ENCODE data around the gene SAFB.

SAFB gene

GRCh38 chr19:5622465-5623396 lies at the start of gene SAFB, which contains the start of gene SAFB2:
SAFB (plus strand) TSS chr19:5623083; CDS start chr19:5623206, 123 bp downstream.
SAFB2 (minus strand) TSS chr19:5622776; CDS start chr19:5622715, 61 bp downstream.
- DNase-seq = peak; percentile 99

DNA sequence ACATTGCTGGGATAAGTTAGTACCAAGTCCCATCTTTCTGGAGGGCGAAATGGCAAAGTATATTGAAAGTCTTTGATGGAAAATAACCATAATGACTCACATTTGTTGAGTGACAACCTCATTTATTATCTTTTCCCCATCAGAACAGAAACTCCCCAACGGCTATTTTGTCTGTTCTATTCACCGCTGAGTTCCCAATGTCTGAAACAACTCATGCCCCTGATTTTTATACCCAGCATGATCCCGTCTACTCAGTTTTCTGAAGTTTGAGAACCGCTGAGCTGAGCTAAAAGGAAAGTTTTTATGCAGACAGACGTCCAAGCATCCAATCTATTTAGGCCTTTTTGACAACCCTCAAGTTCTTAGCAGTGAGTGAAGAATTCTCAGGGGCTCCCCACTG lies 47.3 kb upstream of the SAFB start:
- no peak for DNase-seq

DNA sequence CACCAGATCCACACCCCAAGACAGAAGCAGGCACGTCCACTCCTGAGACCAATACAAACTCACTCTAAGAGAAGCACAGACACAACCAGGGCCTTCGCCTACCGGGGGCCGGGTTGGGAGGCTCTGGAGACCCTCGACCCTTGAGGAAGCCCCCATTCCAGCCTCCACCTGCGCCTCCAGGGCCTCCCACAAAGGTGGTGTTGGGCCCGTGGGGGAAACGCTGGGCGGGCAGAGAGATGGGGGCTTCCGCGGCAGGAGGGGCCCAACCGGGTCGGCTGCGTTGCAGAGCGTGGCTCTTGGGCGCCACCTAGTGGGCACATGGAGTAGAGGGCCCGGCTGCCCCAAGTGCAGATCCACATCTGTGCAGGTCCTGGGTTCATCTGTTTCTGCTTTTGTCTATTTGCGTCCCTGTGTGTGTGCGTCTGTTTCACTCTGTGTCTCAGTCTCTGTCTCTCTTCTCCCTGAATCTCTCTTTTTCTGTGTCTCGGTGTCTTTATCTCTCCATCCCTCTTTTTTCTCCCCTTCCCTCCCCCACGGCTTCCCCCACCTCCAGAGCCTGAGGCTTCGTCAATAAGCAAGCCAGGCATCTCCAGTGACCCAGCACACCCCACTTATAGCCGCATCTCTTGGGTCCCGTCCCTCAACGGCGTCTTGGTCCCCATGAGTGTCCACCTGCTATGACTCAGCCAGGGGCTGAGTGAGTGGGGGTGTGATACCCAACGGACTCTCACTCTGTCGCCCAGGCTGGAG lies 44.6 kb upstream of the SAFB start:
- peak; percentile 70 for DNase-seq

DNA sequence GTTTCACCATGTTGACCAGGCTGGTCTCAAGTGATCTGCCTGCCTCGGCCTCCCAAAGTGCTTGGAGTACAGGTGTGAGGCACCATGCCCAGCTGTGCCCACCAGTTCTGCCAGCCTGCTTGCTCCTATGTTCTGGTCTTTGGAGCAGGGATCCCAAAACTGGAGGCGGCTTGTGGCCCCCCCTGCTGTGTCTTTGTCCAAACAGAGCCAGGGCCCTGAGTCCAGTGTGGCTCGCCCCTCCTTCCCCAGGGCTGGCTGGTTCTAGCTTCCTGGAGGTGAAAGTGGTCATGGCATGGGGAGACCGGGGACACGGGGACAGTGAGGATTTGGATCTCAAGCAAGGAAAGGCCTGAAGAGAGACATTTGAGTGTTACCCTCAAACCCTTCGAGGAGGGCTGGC lies 43.6 kb upstream of the SAFB start:
- no peak for DNase-seq

- DNase-seq = no peak
Measured at GRCh38 chr19:5579697-5580096, 43.2 kb upstream of the SAFB start.

- no peak for DNase-seq
Measured at GRCh38 chr19:5580161-5580571, 42.7 kb upstream of the SAFB start.

GRCh38 chr19:5585461-5586299 lies 37.2 kb upstream of the SAFB start:
- DNase-seq = peak; percentile 34

DNA sequence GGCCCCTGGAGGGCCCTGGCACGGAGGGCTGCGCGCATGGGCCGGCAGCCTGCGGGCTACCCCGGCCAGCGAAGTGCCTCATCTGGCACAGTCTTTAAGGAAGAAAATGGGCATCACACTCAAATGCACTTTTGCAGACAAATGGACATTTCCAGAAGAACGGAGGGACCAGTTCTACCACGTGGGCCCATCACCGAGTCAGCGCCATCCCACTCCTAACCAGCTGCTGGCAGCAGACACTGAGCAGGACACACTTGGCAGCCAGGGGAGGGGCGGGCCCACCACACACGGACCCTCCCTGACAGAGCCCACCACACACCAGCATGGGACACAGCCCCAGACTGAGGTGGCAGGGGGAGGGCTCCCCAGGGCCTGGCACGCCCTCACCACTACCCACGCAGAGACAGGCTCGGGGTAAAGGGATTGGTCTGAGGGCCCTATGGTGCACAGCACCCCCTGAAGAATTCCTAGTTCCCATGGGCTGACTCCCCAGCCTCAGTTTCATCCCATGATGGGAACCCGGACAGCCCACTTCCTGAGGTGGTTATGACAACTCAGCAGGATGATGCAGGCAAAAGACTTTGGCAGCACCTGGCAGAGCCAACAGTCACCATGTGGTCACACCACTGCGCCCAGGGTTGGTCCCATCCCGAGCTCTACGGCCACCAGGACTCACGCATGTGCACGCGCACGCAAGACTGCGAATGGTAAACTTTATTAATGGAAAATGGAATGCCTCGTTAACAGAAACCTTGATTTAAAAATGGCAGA lies 36.4 kb upstream of the SAFB start:
- no peak for DNase-seq

DNA sequence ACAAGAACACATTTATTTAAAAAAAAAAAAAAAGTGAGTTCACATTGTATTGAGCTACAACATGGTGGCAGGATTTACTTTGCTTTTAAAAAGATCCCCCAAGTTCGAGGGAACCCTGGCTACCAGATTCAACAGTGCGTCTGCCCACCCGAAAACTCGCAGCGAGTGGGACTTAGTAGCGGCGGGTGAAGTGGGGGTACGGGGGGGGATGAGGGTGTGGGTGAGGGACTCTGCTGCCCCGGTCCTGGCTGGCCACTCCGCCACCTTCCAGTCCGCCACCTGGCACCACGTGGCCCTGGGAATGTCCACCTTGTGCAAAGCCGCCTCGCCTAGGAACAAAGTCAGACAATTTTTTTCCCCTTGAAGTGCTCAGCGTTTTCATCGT lies 35.8 kb upstream of the SAFB start:
- DNase-seq = no peak

GRCh38 chr19:5587661-5588060 lies 35.2 kb upstream of the SAFB start:
- no peak for DNase-seq

DNA sequence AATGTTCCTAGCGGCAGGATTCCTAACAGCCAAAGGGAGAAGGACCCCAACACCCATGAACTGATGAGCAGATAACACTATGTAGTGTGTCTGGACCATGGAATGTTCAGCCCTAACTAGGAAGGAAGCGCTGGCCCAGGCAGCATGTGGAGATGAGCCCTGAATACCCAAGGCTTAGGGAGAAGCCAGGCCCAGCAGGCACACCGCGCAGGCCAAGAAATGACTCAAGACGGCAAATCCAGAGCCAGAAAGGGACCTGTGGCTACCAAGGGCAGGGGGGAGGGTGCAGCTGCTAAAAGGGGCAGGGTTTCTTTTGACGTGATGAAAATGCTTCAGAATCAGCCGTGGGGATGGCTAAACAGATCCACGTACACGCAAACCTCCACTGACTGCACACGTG lies 34.4 kb upstream of the SAFB start:
- DNase-seq = no peak

GRCh38 chr19:5588906-5589676 lies 33.8 kb upstream of the SAFB start:
- no peak for DNase-seq

GRCh38 chr19:5590151-5590864 lies 32.6 kb upstream of the SAFB start:
- no peak for DNase-seq

- DNase-seq = no peak
Measured at GRCh38 chr19:5590865-5591154, 32.1 kb upstream of the SAFB start.

- DNase-seq = no peak
Measured at GRCh38 chr19:5591476-5591875, 31.4 kb upstream of the SAFB start.

GRCh38 chr19:5592531-5593342 lies 30.1 kb upstream of the SAFB start:
- DNase-seq = no peak

GRCh38 chr19:5593343-5594255 lies 29.3 kb upstream of the SAFB start:
- no peak for DNase-seq

DNA sequence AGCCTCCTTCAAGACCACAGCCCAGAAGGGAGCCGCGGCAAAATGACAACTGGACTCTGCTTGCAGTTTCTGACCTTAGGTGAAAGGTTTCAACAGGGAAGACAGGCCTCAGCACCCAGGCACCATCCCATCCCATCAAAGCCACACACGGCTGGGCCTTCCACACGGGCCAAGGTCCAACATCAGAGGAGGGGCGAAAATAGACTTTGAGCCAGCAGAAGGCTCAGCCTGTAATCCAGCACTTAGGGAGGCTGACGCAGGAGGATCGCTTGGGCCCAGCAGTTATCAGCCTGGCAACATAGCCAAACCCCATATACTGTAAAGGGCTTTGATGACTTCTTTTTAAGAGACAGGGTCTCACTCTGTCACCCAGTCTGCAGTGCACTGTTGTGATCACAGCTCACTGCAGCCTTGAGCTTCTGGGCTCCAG lies 28.3 kb upstream of the SAFB start:
- no peak for DNase-seq

- no peak for DNase-seq
Measured at GRCh38 chr19:5595129-5595528, 27.8 kb upstream of the SAFB start.
